HG03442 (cell line): ENCODE measurements around the gene TMPRSS11B.
"Not testable (repeated sequence)": the region's sequence is repeated elsewhere in the genome, so short reads cannot be mapped to it uniquely, and the experiment has no call there.

Source experiments
- ATAC-seq: cut with Tn5 transposase; IDR thresholded peaks from one replicate; pipeline ENCODE4 v1.9.1; 2021; ENCODE audit warnings: mild to moderate bottlenecking, moderate library complexity; ENCODE audit not compliant: unreplicated experiment

The TMPRSS11B gene

DNA sequence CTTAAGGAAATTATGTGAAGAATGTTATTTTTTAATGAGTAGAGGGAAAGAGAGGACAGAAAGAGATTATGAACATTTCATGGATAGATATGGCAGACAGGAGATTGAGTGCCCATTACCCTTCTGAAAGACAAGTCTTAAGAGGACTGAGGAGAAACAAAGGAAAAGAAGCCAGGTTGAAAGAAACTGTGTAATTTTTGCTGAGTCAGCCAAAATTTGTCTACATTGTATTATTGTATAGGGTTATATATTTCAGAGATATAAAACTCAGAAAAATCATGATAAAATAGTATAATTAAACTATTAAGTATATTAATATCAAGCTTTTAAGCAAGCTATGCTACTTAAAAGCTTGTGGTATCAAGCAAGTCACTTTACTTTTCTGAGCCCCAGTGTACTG lies 4.9 kb downstream of the TMPRSS11B start:
- no peak for ATAC-seq

DNA sequence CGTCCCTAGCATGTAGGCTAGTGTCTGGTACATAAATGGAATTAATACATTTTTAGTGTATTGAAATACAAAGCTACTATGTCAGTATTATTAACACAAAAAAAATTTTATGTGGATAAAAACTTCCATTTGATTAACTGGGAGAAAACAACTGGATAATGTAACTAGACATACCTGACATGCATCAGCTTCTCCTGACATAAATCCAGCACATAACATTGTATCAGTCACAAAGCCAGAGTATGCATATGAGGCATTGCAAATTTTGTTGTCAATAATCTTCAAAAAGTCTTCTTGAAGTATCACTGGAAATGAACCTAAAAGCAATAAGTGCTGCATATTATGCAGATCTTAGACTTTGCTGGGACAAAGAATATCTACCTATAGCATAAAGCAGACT lies 16.9 kb downstream of the TMPRSS11B start:
- no peak for ATAC-seq

DNA sequence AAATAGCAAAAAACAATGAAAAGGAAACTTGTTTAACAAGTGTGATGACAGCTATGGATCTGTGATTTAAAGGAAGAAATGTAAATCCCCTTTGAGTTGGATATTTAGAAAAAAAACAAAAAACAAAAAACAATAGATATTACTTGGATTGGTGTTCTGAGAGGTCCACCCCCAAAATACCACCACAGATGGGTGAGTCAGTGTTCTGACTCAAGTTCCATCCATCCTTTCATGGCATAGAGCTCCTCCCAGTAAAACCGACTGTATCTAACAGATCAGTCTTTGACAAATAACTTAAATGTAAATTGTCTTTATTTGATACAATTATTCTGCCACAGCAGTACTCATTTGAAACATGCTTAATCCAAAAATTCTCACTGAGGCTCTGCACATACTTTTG lies 27.4 kb downstream of the TMPRSS11B start:
- no peak for ATAC-seq

DNA sequence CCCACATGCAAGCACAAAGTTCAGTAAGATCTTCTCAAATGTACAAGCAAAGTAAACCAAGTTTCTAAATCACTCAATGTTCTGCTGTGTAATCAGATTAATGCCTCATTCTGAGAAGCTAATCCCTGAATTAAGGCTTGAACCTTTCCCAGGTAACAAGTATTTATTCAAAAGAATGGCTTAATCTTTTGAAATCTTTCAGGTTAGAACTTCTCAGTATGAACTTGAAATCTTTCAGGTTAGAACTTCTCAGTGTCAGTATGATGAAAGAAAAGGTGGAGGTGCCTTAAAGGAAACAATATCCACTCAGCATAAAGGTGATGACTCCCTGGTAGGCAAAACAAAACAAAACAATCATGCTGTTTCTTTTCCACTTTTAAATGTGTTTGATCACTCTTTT lies 29.0 kb downstream of the TMPRSS11B start:
- ATAC-seq, result no peak

DNA sequence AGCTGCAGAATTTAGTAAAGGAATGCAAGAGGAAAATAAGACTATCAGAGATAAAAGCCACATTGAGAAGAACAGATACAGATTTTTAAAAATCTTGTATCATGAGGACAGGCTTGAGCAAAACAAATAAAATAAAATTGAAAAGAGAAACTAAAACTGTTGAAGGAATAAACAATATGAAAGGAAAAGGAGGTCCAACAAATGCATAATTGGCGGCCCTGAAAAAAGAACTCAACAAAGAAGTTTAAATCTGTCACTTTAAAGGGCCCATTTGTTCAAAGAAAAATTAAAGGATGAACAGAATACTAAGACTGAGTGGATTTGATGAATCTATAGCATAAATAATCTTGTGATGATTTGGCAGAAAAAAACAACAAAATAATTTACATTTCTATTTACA lies 36.5 kb downstream of the TMPRSS11B start:
- no peak for ATAC-seq

DNA sequence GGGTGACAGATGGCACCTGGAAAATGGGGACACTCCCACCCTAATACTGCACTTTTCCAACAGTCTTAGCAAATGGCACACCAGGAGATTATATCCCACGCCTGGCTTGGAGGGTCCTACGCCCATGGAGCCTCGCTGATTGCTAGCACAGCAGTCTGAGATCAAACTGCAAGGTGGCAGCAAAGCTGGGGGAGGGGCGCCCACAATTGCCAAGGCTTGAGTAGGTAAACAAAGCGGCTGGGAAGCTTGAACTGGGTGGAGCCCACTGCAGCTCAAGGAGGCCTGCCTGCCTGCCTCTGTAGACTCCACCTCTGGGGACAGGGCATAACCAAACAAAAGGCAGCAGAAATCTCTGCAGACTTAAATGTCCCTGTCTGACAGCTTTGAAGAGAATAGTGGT lies 51.2 kb downstream of the TMPRSS11B start:
- ATAC-seq, result not testable (repeated sequence)

DNA sequence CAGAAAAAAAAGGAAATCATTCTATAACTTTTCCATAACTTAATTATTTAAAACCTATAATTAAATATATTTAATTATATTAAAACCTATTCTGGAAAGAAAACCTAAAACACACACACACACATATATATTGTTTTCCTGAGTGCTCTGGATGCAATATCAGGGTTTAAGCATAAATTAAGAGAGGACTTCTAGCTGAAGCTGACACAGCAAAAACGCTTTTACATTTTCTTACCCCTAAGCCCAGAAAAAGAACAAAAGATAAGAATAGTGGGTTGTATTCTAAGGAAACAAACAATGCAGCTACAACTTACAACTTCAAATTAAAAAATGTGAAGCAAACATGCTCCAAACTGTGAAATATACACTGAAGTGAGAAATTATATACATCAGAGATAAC lies 52.3 kb downstream of the TMPRSS11B start:
- ATAC-seq, result no peak

DNA sequence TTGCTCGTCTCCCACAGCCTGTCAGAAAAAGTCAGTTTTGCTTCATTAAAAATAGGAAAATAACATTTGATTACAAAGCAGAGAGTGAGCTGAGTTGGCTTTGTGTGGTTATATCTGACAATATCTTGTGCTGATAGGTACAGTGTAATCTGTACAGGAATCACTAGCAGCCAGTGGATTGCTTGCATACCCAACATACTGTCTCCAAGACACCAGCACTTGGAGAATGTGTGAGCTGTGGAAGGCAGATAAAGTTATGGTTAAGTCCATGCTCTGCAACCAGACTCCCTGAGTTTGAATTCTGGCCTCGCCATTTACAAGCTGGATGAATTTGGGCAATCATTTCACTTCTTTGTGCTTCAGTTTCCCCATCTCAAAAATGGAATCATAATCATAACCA lies 58.3 kb downstream of the TMPRSS11B start:
- no peak for ATAC-seq

DNA sequence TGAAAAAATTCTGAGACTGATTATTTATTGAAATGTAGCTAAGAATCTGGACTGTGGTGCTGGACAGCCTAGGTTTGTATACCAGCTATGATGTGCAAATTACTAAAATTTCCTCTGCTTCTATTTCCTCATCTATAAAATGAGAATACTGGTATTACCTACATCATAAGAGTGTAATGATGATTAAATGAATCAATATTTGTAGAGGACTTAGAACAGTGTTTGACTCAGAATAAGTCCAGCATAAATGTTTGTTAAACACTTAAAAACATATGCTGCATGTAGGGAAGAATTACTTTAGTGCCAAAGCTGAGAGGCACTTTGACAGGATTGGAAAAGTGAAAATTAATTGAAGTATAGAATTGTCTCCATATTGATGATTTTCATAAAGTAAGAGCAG lies 60.6 kb downstream of the TMPRSS11B start:
- ATAC-seq, result no peak

DNA sequence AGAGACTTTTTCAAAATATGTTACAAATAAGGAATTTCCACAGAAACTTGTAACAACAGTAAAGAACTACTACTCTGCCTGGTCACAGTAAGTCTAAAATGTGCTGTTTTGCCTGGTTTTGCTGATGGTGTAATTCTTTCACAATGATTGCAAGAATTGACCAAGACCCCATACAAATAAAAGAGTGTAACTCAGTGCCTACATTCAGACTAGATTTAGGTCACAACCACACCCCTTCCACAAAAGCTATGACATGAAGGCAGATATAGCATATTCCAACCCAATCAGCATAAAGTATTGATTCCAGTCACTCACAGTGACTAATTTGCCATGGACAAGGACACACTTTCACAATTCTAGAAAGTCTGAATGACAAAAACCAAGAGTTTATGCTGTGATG lies 62.1 kb downstream of the TMPRSS11B start:
- no peak for ATAC-seq

DNA sequence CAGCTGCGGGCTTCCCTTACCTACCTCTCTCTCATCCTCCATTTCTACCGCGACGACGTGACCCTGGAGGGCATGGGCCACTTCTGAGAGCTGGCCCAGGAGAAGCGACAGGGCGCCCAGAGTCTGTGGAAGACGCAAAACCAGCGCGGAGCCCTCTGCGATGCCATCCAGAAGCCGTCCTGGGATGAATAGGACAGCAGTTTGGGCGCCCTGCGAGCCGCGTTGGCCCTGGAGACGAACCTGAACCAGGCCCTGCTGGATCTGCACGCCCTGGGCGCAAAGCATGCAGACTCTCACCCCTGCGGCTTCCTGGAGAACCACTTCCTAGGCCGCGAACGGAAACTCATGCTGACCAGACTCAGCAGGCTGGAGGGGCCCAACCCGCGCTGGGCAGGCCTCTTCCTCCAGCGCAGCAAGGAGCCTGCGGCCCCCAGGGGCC lies 63.1 kb downstream of the TMPRSS11B start:
- ATAC-seq, result no peak

DNA sequence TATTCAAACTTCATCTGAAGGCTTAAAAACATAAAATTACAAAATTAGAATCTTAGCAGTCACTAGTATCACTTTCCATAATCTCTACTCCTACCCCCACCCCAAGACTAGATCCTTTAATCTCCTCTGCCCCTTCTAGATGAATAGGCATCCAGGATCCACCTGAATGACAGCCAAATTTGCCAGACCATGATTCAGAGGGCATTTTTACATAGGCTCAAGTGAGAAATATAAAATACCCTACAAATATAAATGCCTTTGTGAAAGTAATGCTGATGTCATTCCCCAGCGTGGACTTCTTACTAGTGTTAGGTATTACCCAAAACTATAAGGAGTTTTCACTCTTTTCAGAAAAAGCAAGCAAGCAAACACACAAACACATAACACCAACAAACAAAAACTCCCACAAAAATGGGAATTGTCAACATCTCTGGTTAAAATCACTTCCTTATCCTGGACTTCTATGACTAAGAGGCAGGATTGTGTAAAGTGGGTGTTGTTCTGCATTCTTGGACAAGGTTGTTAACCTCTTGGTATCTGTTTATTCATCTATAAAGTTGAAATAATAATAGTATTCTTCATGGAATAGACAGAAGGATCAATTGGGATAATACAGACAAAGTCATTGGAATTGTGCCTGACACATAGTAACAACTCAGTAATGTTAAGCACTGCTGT lies 64.5 kb downstream of the TMPRSS11B start:
- ATAC-seq, result no peak

DNA sequence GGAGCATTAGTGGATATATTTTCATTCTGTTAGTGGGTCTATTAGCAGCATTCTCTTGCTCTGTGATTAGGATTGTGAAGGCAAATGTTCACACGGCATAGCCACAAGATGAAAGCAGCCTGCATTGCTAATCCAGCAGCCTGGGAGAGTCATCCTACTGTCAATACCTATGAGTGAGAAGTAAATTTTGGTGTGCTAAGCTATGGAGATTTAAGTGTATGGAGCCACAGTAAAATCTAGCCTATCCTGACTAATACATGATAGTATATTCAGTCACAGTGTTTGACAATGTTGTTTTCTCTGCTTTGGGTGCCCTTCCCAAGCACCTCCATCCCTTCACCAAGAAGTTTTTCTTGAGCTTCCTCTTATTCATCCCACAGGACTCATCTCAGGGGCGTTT lies 68.6 kb downstream of the TMPRSS11B start:
- ATAC-seq, result no peak
